A172 (cell line): ENCODE data around the gene HTR3C. TPM values are rescaled to one million over a fixed set of nuclear protein-coding genes. Genes with fewer than 3 reads are reported as not detected.
"Not testable (repeated sequence)": the region's sequence is repeated elsewhere in the genome, so short reads cannot be mapped to it uniquely, and the experiment has no call there.

Experiments
- DNase-seq: peaks from one replicate; pipeline ENCODE4 v3.0.0-alpha.2; 2015; ENCODE audit warnings: low spot score
- total RNA-seq: library from RNA; depleted of rRNA; stranded (reverse); fragments of >200 nt; shearing (Covaris generic); gene quantifications from 2 replicates; pipeline ENCODE4 v1.2.3, GENCODE V29; 2014; rRNA removed

HTR3C gene
- total RNA-seq: not detected in 2 replicates

- no peak for DNase-seq
Observed at GRCh38 chr3:184052767-184053166, at the start of gene HTR3C. Gene HTR3C, plus strand, starts transcription at chr3:184053047. Its CDS starts 34 bp downstream, at chr3:184053081.

GRCh38 chr3:184003187-184003967 lies 49.5 kb upstream of the HTR3C start:
- no peak for DNase-seq

- no peak for DNase-seq
Observed at GRCh38 chr3:184004476-184004875, 48.4 kb upstream of the HTR3C start.

GRCh38 chr3:184005941-184006507 lies 46.8 kb upstream of the HTR3C start:
- DNase-seq: peak; percentile 87

- DNase-seq: not testable (repeated sequence)
Observed at GRCh38 chr3:184007143-184007813, 45.6 kb upstream of the HTR3C start.

GRCh38 chr3:184008161-184008560 lies 44.7 kb upstream of the HTR3C start:
- no peak for DNase-seq

GRCh38 chr3:184011230-184011876 lies 41.5 kb upstream of the HTR3C start:
- no peak for DNase-seq

GRCh38 chr3:184011937-184012889 lies 40.6 kb upstream of the HTR3C start:
- DNase-seq: no peak

- DNase-seq: no peak
Observed at GRCh38 chr3:184015381-184016019, 37.3 kb upstream of the HTR3C start.

- DNase-seq: no peak
Observed at GRCh38 chr3:184016169-184016570, 36.7 kb upstream of the HTR3C start.

- peak; percentile 51 for DNase-seq
Observed at GRCh38 chr3:184016811-184017671, 35.8 kb upstream of the HTR3C start.

GRCh38 chr3:184017672-184018423 lies 35.0 kb upstream of the HTR3C start, which contains the start of gene ABCC5:
Gene ABCC5, minus strand, starts transcription at chr3:184017884. Its CDS starts 3,492 bp downstream, at chr3:184014392.
- DNase-seq: peak; percentile 93

GRCh38 chr3:184018424-184018973 lies 34.3 kb upstream of the HTR3C start:
- no peak for DNase-seq

- no peak for DNase-seq
Observed at GRCh38 chr3:184022323-184022722, 30.5 kb upstream of the HTR3C start.

- not testable (repeated sequence) for DNase-seq
Observed at GRCh38 chr3:184025256-184025655, 27.6 kb upstream of the HTR3C start.

GRCh38 chr3:184028275-184028890 lies 24.5 kb upstream of the HTR3C start:
- not testable (repeated sequence) for DNase-seq

GRCh38 chr3:184029443-184029842 lies 23.4 kb upstream of the HTR3C start:
- DNase-seq: no peak

GRCh38 chr3:184030536-184030935 lies 22.3 kb upstream of the HTR3C start:
- DNase-seq: no peak
